Measurements from ENCODE around the gene BGN. TPM values are rescaled to one million over a fixed set of nuclear protein-coding genes. Genes with fewer than 3 reads are reported as not detected.

Gene BGN
- total RNA-seq, 2 experiments from 2014 or later: not detected

DNA sequence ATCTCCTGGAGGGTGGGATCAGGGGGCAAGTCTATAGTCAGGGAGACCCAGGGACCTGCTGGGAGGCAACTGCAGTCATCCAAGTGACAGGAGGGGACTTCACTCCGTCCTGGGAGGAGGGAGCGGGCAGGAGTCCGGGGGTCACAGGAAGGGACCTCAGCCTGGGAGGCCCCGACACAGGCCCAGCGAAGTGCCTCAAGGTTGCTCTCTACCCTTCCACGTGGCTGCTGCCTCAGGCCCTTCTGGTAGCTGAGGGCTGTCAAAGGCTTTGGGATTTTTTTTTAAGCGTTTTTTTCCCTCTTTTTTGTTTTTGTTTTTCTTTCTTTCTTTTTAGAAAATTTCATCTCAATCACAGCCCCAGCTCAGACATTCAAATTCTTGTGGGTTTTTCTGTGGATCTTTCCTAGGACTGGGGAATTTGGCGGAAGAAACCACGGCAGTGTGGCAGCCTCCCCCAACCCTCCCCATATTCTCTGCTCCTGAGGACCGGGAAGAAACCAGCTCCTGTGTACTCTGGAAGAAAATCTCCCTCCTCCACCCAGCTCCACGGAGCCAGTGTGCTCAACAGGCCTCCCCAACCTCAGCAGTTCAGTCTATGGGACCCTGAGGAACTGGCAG lies 23.0 kb upstream of the BGN start:
- no peak for DNase-seq (ENCODE audit: low spot score)

DNA sequence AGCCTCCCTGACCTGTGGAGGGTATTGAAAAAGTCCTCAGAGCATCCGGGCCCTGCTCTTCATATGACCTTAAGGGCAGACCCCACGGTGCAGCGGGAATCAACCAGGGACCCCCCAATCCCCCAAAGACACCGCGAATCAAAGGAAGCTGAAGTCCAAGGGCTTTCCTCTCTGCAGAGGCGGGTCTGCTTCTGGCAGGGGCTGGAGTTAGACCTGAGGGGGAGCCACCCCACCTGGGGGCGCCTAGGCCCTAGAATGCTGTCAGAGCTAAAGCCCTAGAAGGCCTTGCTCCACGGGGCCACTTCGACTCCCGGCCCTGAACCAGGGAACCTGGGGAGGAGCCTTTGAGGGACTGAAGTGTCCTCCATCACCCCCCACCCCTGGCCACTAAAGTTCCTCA lies 21.7 kb upstream of the BGN start:
- DNase-seq (ENCODE audit: low spot score): no peak
- TF ChIP-seq EZH2phosphoT487 (IDR thresholded peaks at IDR 0.05; ENCODE audit: borderline replicate concordance, low read depth, low read length): no peak
- TF ChIP-seq, protein P1, sequence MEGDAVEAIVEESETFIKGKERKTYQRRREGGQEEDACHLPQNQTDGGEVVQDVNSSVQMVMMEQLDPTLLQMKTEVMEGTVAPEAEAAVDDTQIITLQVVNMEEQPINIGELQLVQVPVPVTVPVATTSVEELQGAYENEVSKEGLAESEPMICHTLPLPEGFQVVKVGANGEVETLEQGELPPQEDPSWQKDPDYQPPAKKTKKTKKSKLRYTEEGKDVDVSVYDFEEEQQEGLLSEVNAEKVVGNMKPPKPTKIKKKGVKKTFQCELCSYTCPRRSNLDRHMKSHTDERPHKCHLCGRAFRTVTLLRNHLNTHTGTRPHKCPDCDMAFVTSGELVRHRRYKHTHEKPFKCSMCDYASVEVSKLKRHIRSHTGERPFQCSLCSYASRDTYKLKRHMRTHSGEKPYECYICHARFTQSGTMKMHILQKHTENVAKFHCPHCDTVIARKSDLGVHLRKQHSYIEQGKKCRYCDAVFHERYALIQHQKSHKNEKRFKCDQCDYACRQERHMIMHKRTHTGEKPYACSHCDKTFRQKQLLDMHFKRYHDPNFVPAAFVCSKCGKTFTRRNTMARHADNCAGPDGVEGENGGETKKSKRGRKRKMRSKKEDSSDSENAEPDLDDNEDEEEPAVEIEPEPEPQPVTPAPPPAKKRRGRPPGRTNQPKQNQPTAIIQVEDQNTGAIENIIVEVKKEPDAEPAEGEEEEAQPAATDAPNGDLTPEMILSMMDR (conservative IDR thresholded peaks at IDR 0.05; ENCODE audit: low read length): no peak
- peaks cover 8% of the 10 kb centered on the region for H3K36me3 ChIP-seq (ENCODE audit: insufficient read depth, low read length)
- no peak overlapping the region for H3K4me2 ChIP-seq (ENCODE audit: low read length)
- H2AFZ ChIP-seq (ENCODE audit: low read length): no peak overlapping the region
- H3K4me3 ChIP-seq (ENCODE audit: low read depth, low read length, poor library complexity, severe bottlenecking): no peak overlapping the region
- POLR2A ChIA-PET: no interaction called here
- peaks cover 18% of the 10 kb centered on the region; the same call in 1 of the 2 replicates for H3K79me2 ChIP-seq (ENCODE audit: insufficient read depth, low read depth, low read length)
- intact Hi-C loops (cut with micrococcal nuclease; ENCODE audit: unreplicated experiment): loop anchor here (5.0 kb wide), 1 partner anchor 34 kb away; no protein-coding TSS in a partner anchor
- no peaks in the 10 kb centered on the region; the same call in 1 of the 2 replicates for H4K20me1 ChIP-seq (ENCODE audit: insufficient read depth, low read length)
- H3K4me1 ChIP-seq (ENCODE audit: insufficient read depth, low read length, poor library complexity, severe bottlenecking): peaks cover 12% of the 10 kb centered on the region
- H3K27ac ChIP-seq (ENCODE audit: low read depth, low read length, poor library complexity, severe bottlenecking): no peak overlapping the region
- BruUV-seq (replicated peaks): no TSS peak
- CTCF ChIA-PET (ENCODE audit: unreplicated experiment): interaction anchor here (1.2 kb wide), 1 partner anchor 34 kb away, joined by 3 read pairs; no protein-coding TSS in a partner anchor
- no peaks in the 10 kb centered on the region for H3K9me3 ChIP-seq (ENCODE audit: low read length)
- no peaks in the 10 kb centered on the region for H3K9me2 ChIP-seq (ENCODE audit: insufficient read depth, low read length)

More for the DNA sequence above, 23.0 kb upstream of the BGN start:
- H4K20me1 ChIP-seq (ENCODE audit: insufficient read depth, low read length): no peaks in the 10 kb centered on the region; the same call in 1 of the 2 replicates
- H3K27ac ChIP-seq (ENCODE audit: low read depth, low read length, poor library complexity, severe bottlenecking): no peak overlapping the region
- TF ChIP-seq EZH2phosphoT487 (IDR thresholded peaks at IDR 0.05; ENCODE audit: borderline replicate concordance, low read depth, low read length): no peak
- CTCF ChIA-PET (ENCODE audit: unreplicated experiment): interaction anchor here (0.5 to 0.6 kb wide), 4 partner anchors 20 to 1289 kb away, joined by 3 to 6 read pairs (median 4); no protein-coding TSS in a partner anchor
- H3K4me2 ChIP-seq (ENCODE audit: low read length): no peak overlapping the region
- H2AFZ ChIP-seq (ENCODE audit: low read length): no peak overlapping the region
- no peaks in the 10 kb centered on the region for H3K9me3 ChIP-seq (ENCODE audit: low read length)
- peaks cover 12% of the 10 kb centered on the region for H3K4me1 ChIP-seq (ENCODE audit: insufficient read depth, low read length, poor library complexity, severe bottlenecking)
- H3K4me3 ChIP-seq (ENCODE audit: low read depth, low read length, poor library complexity, severe bottlenecking): no peak overlapping the region
- H3K9me2 ChIP-seq (ENCODE audit: insufficient read depth, low read length): no peaks in the 10 kb centered on the region
- intact Hi-C loops (cut with micrococcal nuclease; ENCODE audit: unreplicated experiment): loop anchor here (5.0 kb wide), 1 partner anchor 36 kb away; no protein-coding TSS in a partner anchor
- H3K36me3 ChIP-seq (ENCODE audit: insufficient read depth, low read length): peaks cover 16% of the 10 kb centered on the region
- BruUV-seq (replicated peaks): no TSS peak
- POLR2A ChIA-PET: interaction anchor here (0.7 kb wide), 1 partner anchor 404 kb away, joined by 3 read pairs; no protein-coding TSS in a partner anchor
- H3K79me2 ChIP-seq (ENCODE audit: insufficient read depth, low read depth, low read length): peaks cover 18% of the 10 kb centered on the region; the same call in 1 of the 2 replicates

DNA sequence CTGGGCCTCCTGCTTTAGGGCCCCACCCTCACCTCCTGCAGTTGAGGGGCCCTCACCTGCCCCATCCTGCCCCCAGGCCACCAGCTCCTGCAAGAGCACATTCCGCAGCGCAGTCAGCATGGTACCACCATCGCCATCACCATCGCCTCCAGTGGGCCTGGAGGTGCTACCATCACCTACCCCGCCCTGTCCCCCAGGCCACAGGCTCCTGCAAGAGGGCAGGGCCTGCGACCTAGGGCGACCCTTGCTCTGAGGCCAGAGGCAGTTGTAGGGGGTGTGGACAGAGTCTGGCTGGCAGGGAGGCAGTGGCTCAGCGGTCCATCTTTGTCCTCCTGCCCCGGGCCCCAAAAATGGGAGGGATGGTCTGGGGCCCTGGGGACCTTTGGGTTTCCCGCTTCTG lies 20.5 kb upstream of the BGN start:
- H4K20me1 ChIP-seq (ENCODE audit: insufficient read depth, low read length): no peaks in the 10 kb centered on the region
- TF ChIP-seq EZH2phosphoT487 (IDR thresholded peaks at IDR 0.05; ENCODE audit: borderline replicate concordance, low read depth, low read length): no peak
- TF ChIP-seq, protein P1 (conservative IDR thresholded peaks at IDR 0.05; ENCODE audit: low read length): no peak
- BruUV-seq (replicated peaks): no TSS peak
- POLR2A ChIA-PET: no interaction called here
- H3K4me3 ChIP-seq (ENCODE audit: low read depth, low read length, poor library complexity, severe bottlenecking): no peak overlapping the region
- peaks cover 2% of the 10 kb centered on the region for H3K4me1 ChIP-seq (ENCODE audit: insufficient read depth, low read length, poor library complexity, severe bottlenecking)
- intact Hi-C loops (cut with micrococcal nuclease; ENCODE audit: unreplicated experiment): loop anchor here (5.0 kb wide), 1 partner anchor 33 kb away; no protein-coding TSS in a partner anchor
- CTCF ChIA-PET (ENCODE audit: unreplicated experiment): interaction anchor here (0.6 kb wide), 1 partner anchor 176 kb away, joined by 5 read pairs; no protein-coding TSS in a partner anchor
- no peak overlapping the region for H2AFZ ChIP-seq (ENCODE audit: low read length)
- no peaks in the 10 kb centered on the region for H3K9me2 ChIP-seq (ENCODE audit: insufficient read depth, low read length)
- H3K9me3 ChIP-seq (ENCODE audit: low read length): no peaks in the 10 kb centered on the region
- no peaks in the 10 kb centered on the region for H3K36me3 ChIP-seq (ENCODE audit: insufficient read depth, low read length)
- no peak for DNase-seq (ENCODE audit: low spot score)
- H3K27ac ChIP-seq (ENCODE audit: low read depth, low read length, poor library complexity, severe bottlenecking): no peak overlapping the region
- H3K4me2 ChIP-seq (ENCODE audit: low read length): no peak overlapping the region
- peaks cover 10% of the 10 kb centered on the region; the same call in 1 of the 2 replicates for H3K79me2 ChIP-seq (ENCODE audit: insufficient read depth, low read depth, low read length)
